Activated naive CD8-positive, alpha-beta T cell treated with anti-CD3 and anti-CD28 coated beads for 36 hours (primary cell): ENCODE measurements around the gene FAF2. TPM values are rescaled to one million over a fixed set of nuclear protein-coding genes. Genes with fewer than 3 reads are reported as not detected.
A peak's percentile ranks its signal among the peaks of the same experiment; 100 is the strongest.

Experiments used
- DNase-seq: peaks from one replicate; pipeline ENCODE4 v3.0.0; 2021
- H3K27ac Mint-ChIP-seq: one replicate; pipeline ENCODE4 v1.8.0; 2022; ENCODE audit warnings: mild to moderate bottlenecking, moderate library complexity, mixed read lengths
- H3K27me3 Mint-ChIP-seq: one replicate; pipeline ENCODE4 v1.8.0; 2022; ENCODE audit warnings: mild to moderate bottlenecking, mixed read lengths
- H3K36me3 Mint-ChIP-seq: one replicate; pipeline ENCODE4 v1.8.0; 2021; ENCODE audit warnings: mild to moderate bottlenecking, mixed read lengths
- H3K4me1 Mint-ChIP-seq: one replicate; pipeline ENCODE4 v1.8.0; 2021; ENCODE audit warnings: mixed read lengths
- H3K4me3 Mint-ChIP-seq: one replicate; pipeline ENCODE4 v1.8.0; 2022; ENCODE audit warnings: mild to moderate bottlenecking, moderate library complexity, mixed read lengths
- H3K9me3 Mint-ChIP-seq: one replicate; pipeline ENCODE4 v1.8.0; 2022; ENCODE audit warnings: mixed read lengths
- total RNA-seq, 2 experiments: library from RNA; stranded (reverse); gene quantifications; one replicate each; pipeline ENCODE4 v1.2.3, GENCODE V29; 2021

FAF2 gene
- total RNA-seq, 2 experiments from 2014 or later: 38.1 to 38.6 TPM

- peak overlapping the region; percentile 76 for H3K4me3 Mint-ChIP-seq
- DNase-seq: no peak
- H3K27ac Mint-ChIP-seq: peak overlapping the region; percentile 4
- H3K36me3 Mint-ChIP-seq: no peaks in the 10 kb centered on the region
- no peaks in the 10 kb centered on the region for H3K9me3 Mint-ChIP-seq
- peaks cover 32% of the 10 kb centered on the region for H3K4me1 Mint-ChIP-seq
- H3K27me3 Mint-ChIP-seq: no peaks in the 10 kb centered on the region
Observed at GRCh38 chr5:176414704-176415103, 33.5 kb upstream of the FAF2 start.

GRCh38 chr5:176415240-176415951 is 32.8 kb upstream of the FAF2 start:
- H3K4me1 Mint-ChIP-seq: peaks cover 32% of the 10 kb centered on the region
- H3K27me3 Mint-ChIP-seq: no peaks in the 10 kb centered on the region
- H3K9me3 Mint-ChIP-seq: no peaks in the 10 kb centered on the region
- peak overlapping the region; percentile 14 for H3K27ac Mint-ChIP-seq
- DNase-seq: no peak
- peak overlapping the region; percentile 76 for H3K4me3 Mint-ChIP-seq
- H3K36me3 Mint-ChIP-seq: no peaks in the 10 kb centered on the region

GRCh38 chr5:176415952-176416924 is 31.9 kb upstream of the FAF2 start, which contains the start of gene CLTB:
CLTB (minus strand) TSS chr5:176416539; CDS start chr5:176416363, 176 bp downstream.
- Mint-ChIP-seq H3K27ac (peak within 1 kb of the TSS; percentile 55), H3K4me3 (peak within 1 kb of the TSS; percentile 76), H3K27me3 (no peaks in the 10 kb centered on the region), H3K36me3 (no peaks in the 10 kb centered on the region), H3K9me3 (no peaks in the 10 kb centered on the region), H3K4me1 (peaks cover 32% of the 10 kb centered on the region)
- peak; percentile 87 for DNase-seq

GRCh38 chr5:176416965-176417364 is 31.2 kb upstream of the FAF2 start:
- peak overlapping the region; percentile 19 for H3K27ac Mint-ChIP-seq
- H3K4me3 Mint-ChIP-seq: peak overlapping the region; percentile 63
- no peaks in the 10 kb centered on the region for H3K36me3 Mint-ChIP-seq
- no peak for DNase-seq
- H3K4me1 Mint-ChIP-seq: peaks cover 32% of the 10 kb centered on the region
- H3K9me3 Mint-ChIP-seq: no peaks in the 10 kb centered on the region
- H3K27me3 Mint-ChIP-seq: no peaks in the 10 kb centered on the region

- Mint-ChIP-seq H3K4me1 (peaks cover 28% of the 10 kb centered on the region), H3K36me3 (no peaks in the 10 kb centered on the region), H3K9me3 (no peaks in the 10 kb centered on the region), H3K27me3 (no peaks in the 10 kb centered on the region), H3K27ac (no peak overlapping the region), H3K4me3 (no peak overlapping the region)
- no peak for DNase-seq
Observed at GRCh38 chr5:176418251-176418650, 29.9 kb upstream of the FAF2 start.

- no peak for DNase-seq
- no peak overlapping the region for H3K4me3 Mint-ChIP-seq
- no peak overlapping the region for H3K27ac Mint-ChIP-seq
- H3K36me3 Mint-ChIP-seq: no peaks in the 10 kb centered on the region
- H3K27me3 Mint-ChIP-seq: no peaks in the 10 kb centered on the region
- H3K9me3 Mint-ChIP-seq: no peaks in the 10 kb centered on the region
- H3K4me1 Mint-ChIP-seq: peaks cover 12% of the 10 kb centered on the region
Observed at GRCh38 chr5:176420086-176420485, 28.1 kb upstream of the FAF2 start.

GRCh38 chr5:176420972-176421544 is 27.1 kb upstream of the FAF2 start:
- Mint-ChIP-seq H3K9me3 (peaks cover 2% of the 10 kb centered on the region), H3K4me3 (no peak overlapping the region), H3K27ac (no peak overlapping the region), H3K36me3 (no peaks in the 10 kb centered on the region), H3K4me1 (peaks cover 10% of the 10 kb centered on the region), H3K27me3 (no peaks in the 10 kb centered on the region)
- no peak for DNase-seq

- H3K4me3 Mint-ChIP-seq: no peak overlapping the region
- H3K36me3 Mint-ChIP-seq: no peaks in the 10 kb centered on the region
- H3K4me1 Mint-ChIP-seq: no peaks in the 10 kb centered on the region
- no peak for DNase-seq
- H3K9me3 Mint-ChIP-seq: peaks cover 2% of the 10 kb centered on the region
- no peak overlapping the region for H3K27ac Mint-ChIP-seq
- no peaks in the 10 kb centered on the region for H3K27me3 Mint-ChIP-seq
Observed at GRCh38 chr5:176424181-176424580, 24.0 kb upstream of the FAF2 start.

GRCh38 chr5:176425138-176425537 is 23.0 kb upstream of the FAF2 start:
- Mint-ChIP-seq H3K27ac (no peak overlapping the region), H3K4me1 (peaks cover 2% of the 10 kb centered on the region), H3K36me3 (no peaks in the 10 kb centered on the region), H3K9me3 (peaks cover 2% of the 10 kb centered on the region), H3K4me3 (no peak overlapping the region), H3K27me3 (no peaks in the 10 kb centered on the region)
- DNase-seq: no peak

- peaks cover 3% of the 10 kb centered on the region for H3K36me3 Mint-ChIP-seq
- no peak overlapping the region for H3K27ac Mint-ChIP-seq
Observed at GRCh38 chr5:176425791-176426190, 22.4 kb upstream of the FAF2 start.

GRCh38 chr5:176426876-176427275 is 21.3 kb upstream of the FAF2 start:
- Mint-ChIP-seq H3K9me3 (peaks cover 5% of the 10 kb centered on the region), H3K27ac (no peak overlapping the region), H3K4me3 (no peak overlapping the region), H3K27me3 (no peaks in the 10 kb centered on the region), H3K36me3 (peaks cover 3% of the 10 kb centered on the region), H3K4me1 (peaks cover 8% of the 10 kb centered on the region)
- DNase-seq: no peak

More at GRCh38 chr5:176425791-176426190, 22.4 kb upstream of the FAF2 start:
- no peak for DNase-seq
- H3K4me1 Mint-ChIP-seq: peaks cover 8% of the 10 kb centered on the region
- H3K9me3 Mint-ChIP-seq: peaks cover 5% of the 10 kb centered on the region
- H3K27me3 Mint-ChIP-seq: no peaks in the 10 kb centered on the region
- no peak overlapping the region for H3K4me3 Mint-ChIP-seq

GRCh38 chr5:176427971-176428370 is 20.2 kb upstream of the FAF2 start:
- H3K27ac Mint-ChIP-seq: no peak overlapping the region
- peaks cover 3% of the 10 kb centered on the region for H3K36me3 Mint-ChIP-seq
- H3K9me3 Mint-ChIP-seq: peaks cover 5% of the 10 kb centered on the region
- no peaks in the 10 kb centered on the region for H3K27me3 Mint-ChIP-seq
- peaks cover 8% of the 10 kb centered on the region for H3K4me1 Mint-ChIP-seq
- H3K4me3 Mint-ChIP-seq: no peak overlapping the region
- DNase-seq: no peak

- H3K4me3 Mint-ChIP-seq: no peak overlapping the region
Observed at GRCh38 chr5:176429972-176430371, 18.2 kb upstream of the FAF2 start.

GRCh38 chr5:176432707-176433106 is 15.5 kb upstream of the FAF2 start:
- peaks cover 3% of the 10 kb centered on the region for H3K36me3 Mint-ChIP-seq
- peaks cover 2% of the 10 kb centered on the region for H3K9me3 Mint-ChIP-seq
- H3K4me1 Mint-ChIP-seq: peaks cover 19% of the 10 kb centered on the region
- H3K4me3 Mint-ChIP-seq: no peak overlapping the region
- peaks cover 4% of the 10 kb centered on the region for H3K27me3 Mint-ChIP-seq
- H3K27ac Mint-ChIP-seq: no peak overlapping the region
- no peak for DNase-seq

More at GRCh38 chr5:176429972-176430371, 18.2 kb upstream of the FAF2 start:
- H3K36me3 Mint-ChIP-seq: peaks cover 3% of the 10 kb centered on the region
- H3K9me3 Mint-ChIP-seq: peaks cover 5% of the 10 kb centered on the region
- no peaks in the 10 kb centered on the region for H3K27me3 Mint-ChIP-seq
- no peak for DNase-seq
- H3K27ac Mint-ChIP-seq: peak overlapping the region; percentile 57
- peaks cover 8% of the 10 kb centered on the region for H3K4me1 Mint-ChIP-seq

- Mint-ChIP-seq H3K4me1 (peaks cover 11% of the 10 kb centered on the region), H3K9me3 (no peaks in the 10 kb centered on the region), H3K27ac (peak overlapping the region; percentile 63), H3K27me3 (peaks cover 15% of the 10 kb centered on the region), H3K36me3 (no peaks in the 10 kb centered on the region), H3K4me3 (peak overlapping the region; percentile 18)
- DNase-seq: no peak
Observed at GRCh38 chr5:176436656-176437055, 11.5 kb upstream of the FAF2 start.
